SK-N-SH (cell line): Measurements from ENCODE around the gene SEC23IP.

Source experiments
- CTCF ChIP-seq: fragments of 200-600 bp; sonication (generic); IDR thresholded peaks from 2 replicates; pipeline ENCODE4 v1.6.1; 2017; ENCODE audit warnings: antibody characterized with exemption, mild to moderate bottlenecking, moderate library complexity
- EP300 ChIP-seq, 2 experiments: IDR thresholded peaks; 2 replicates each; pipeline versions ENCODE4 v1.4.0 to v1.6.1; 2012; ENCODE audit warnings: borderline replicate concordance in 1 of 2, low read depth in 1 of 2, low read length in 1 of 2
- EZH2phosphoT487 ChIP-seq: fragments of 200-600 bp; sonication (generic); IDR thresholded peaks from 2 replicates; pipeline ENCODE4 v1.6.1; 2017; ENCODE audit warnings: low read depth, mixed run types, mild to moderate bottlenecking, antibody characterized with exemption, moderate library complexity, borderline replicate concordance
- FOSL2 ChIP-seq: IDR thresholded peaks from 2 replicates; pipeline ENCODE4 v1.4.0; 2012; ENCODE audit warnings: low read depth, mild to moderate bottlenecking, moderate library complexity, borderline replicate concordance
- IRF3 ChIP-seq: fragments of 150-350 bp; IDR thresholded peaks from 2 replicates; pipeline ENCODE4 v1.6.1; 2016; ENCODE audit warnings: mild to moderate bottlenecking, low read depth, low read length
- JUND ChIP-seq: IDR thresholded peaks from 2 replicates; pipeline ENCODE4 v1.4.0; 2012
- MAX ChIP-seq: IDR thresholded peaks from 2 replicates; pipeline ENCODE4 v1.4.0; 2012; ENCODE audit warnings: low read depth
- POLR2AphosphoS5 ChIP-seq: IDR thresholded peaks from 2 replicates; pipeline ENCODE4 v1.6.1; 2012; ENCODE audit warnings: low read depth, low read length
- REST ChIP-seq: IDR thresholded peaks from 2 replicates; pipeline ENCODE4 v1.6.1; 2012; ENCODE audit warnings: mild to moderate bottlenecking, low read depth, low read length, moderate library complexity
- RFX5 ChIP-seq: IDR thresholded peaks from 2 replicates; pipeline ENCODE4 v1.6.1; 2012; ENCODE audit warnings: mild to moderate bottlenecking, improper control_type of control experiment, low read length
- SIN3A ChIP-seq: IDR thresholded peaks from 2 replicates; pipeline ENCODE4 v1.6.1; 2012; ENCODE audit warnings: low read depth, mild to moderate bottlenecking, low read length, moderate library complexity, borderline replicate concordance
- TAF1 ChIP-seq: IDR thresholded peaks from 2 replicates; pipeline ENCODE4 v1.6.1; 2012; ENCODE audit warnings: low read depth, mild to moderate bottlenecking, low read length, moderate library complexity, borderline replicate concordance
- USF1 ChIP-seq: IDR thresholded peaks from 2 replicates; pipeline ENCODE4 v1.4.0; 2012; ENCODE audit warnings: low read depth, borderline replicate concordance

GRCh38 chr10:119919826-119920225 lies 27.3 kb downstream of the SEC23IP start:
- TF ChIP-seq JUND (no peak), REST (no peak), CTCF (no peak), IRF3 (no peak), EP300 (IDR thresholded peaks at IDR 0.05; ENCODE audit: borderline replicate concordance in 1 of 2, low read depth in 1 of 2, low read length in 1 of 2) (no peak), EZH2phosphoT487 (no peak), USF1 (no peak), MAX (no peak), POLR2AphosphoS5 (no peak), SIN3A (no peak), FOSL2 (no peak), TAF1 (no peak), RFX5 (no peak)
